ENCODE results near the gene VSTM2L.

The VSTM2L gene

GRCh38 chr20:37879843-37880242 is 23.1 kb upstream of the VSTM2L start:
- DNase-seq = no peak

GRCh38 chr20:37880726-37881591 is 22.0 kb upstream of the VSTM2L start:
- no peak for DNase-seq

DNA sequence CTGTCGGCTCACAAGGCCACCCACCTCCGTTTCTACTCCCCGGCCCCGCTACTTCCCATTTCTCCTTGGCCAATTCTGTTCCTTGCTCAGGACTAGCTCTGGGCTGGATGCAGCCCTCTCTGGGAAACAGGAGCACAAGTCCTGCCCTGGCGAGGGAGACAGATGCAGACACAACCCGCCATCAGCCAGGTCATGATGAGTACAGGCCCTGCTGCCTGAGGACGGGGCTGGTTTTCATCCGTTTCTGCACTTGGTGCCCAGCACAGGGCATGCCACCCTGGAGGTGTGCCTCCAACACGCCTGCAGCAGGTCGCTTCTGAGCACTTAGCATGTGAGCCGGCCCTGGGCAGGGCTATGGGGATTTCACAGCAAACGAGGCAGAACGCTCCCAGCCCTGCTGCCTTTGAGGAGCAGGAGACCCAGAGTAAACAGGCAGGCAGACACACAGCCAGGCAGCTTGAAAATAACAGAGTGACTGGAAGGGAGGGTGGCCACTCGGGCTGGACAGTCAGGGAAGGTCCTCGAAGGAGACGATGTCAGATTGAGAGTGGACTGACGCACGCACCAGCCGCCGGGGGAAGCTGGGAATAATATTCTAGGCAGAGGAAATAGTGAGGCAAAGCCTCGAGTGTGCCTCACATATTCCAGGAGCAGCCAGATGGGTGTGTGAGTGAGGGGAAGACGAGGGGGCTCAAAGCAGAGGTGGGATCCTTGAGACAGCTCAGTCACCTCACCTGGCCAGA is 21.2 kb upstream of the VSTM2L start:
- no peak for DNase-seq

DNA sequence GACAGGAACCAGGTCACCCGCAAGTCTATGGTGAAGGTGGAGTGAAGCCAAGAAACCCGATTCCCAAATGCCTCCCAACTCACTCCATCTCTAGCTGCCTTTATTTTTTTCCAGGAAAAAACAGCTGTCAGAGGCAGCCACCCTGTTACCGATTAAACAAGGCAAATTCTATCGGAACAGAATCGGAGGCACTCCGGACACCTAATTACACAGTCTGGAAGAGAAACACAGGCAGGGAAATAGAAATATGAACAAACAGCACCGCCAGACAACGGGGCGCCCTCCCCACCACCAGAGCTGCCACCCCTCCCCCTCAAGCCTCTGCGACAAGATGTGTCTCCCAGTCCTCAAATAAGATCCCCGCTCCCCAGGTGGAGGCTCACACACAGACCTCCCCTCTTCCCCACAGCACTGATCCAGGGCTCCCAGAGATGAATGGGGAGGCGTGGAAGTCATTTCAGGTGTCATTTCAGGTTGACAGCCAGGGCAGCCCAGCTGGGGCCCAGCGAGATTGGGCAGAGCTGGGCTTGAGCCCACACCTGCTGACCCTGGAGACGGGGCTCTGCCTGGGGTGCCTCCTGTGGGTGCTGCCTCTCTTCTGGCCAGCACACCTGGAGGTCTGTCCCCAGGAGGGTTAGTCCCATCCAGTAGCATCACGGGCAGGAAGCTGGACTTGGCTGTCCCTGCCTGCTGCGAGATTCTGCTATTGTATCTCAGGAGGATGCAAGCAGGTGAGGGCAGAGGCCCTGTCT is 19.8 kb upstream of the VSTM2L start:
- DNase-seq = no peak

DNA sequence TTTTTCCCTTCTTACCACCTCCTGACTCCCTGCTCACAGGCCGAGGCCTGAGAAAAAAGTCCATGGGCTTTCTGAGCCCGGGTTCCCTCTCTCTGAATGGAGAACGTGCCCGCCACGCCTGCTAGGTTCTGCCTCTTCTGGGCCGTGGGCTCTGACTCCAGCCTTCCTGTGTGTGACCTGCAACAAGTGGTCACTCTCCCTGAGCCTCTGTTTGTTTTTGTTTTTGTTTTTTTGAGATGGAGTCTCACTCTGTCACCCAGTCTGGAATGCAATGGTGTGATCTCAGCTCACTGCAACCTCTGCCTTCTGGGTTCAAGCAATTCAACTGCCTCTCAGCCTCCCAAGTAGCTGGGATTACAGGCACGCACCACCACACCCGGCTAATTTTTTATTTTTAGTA is 17.9 kb upstream of the VSTM2L start:
- no peak for DNase-seq

DNA sequence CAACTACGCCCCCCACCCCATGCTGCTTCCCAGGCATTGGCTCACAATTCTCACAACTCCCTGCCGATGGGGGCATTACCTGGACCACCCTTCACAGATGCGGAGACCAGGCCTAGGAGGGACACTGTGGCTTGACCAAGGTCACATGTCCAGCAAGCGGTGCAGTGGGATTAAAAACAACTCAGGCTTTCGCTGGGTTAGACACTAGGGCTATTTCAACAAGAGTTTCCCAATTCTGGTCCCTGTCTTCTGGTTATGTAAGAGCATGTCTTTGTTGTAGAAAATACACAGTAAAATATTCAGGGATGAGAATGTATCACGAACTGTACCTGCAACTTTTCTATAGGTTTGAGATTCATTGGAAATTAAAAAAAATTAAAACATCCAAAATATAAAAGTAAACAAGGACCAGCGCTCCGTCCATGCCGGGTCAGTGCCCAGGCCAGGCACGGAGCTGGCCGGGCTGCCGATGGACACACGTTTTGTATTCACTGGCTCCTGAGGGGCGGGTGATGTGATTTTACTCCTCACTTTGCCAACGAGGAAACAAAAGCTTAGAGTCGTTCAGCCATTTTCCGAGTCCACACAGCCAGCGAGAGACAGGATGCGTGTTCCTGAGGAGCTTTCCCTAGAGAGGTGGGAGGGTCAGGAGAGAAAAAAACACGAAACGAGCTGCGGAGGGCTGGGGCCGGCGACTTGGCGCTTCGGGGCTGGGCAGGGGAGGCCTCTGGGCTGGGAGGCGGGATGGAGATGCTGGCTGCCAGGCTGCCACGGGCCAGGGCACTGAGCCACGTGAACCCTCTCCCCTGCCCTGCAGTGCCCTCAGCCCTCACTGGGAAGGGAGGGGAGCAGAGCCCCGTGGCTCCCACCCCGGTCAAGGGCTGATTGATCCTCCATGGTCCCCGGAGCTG is 17.1 kb upstream of the VSTM2L start:
- no peak for DNase-seq

DNA sequence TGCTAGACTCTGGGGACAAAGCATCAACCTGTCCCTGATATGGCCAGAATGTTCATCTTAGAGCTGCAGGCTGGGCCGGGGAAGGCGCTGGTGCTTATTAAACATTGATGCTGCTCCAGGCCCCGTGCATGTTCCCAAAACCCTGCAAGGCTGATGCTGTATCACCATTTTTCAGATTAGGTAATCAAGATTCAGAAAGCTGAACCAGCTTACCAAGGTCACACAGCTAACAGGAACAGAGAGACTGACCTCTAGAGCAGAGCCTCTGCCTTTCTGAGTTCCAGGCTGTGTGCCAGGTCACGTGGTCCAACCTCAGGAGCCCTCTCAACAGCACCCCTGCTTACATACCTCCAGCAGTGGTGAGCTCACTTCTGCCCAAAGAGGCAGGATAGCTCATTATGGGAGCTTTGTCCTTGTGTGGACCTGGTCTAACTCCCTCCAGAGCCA is 16.1 kb upstream of the VSTM2L start:
- no peak for DNase-seq

- no peak for DNase-seq
Observed at GRCh38 chr20:37888641-37889040, 14.3 kb upstream of the VSTM2L start.

GRCh38 chr20:37890108-37890507 is 12.8 kb upstream of the VSTM2L start:
- DNase-seq = no peak

DNA sequence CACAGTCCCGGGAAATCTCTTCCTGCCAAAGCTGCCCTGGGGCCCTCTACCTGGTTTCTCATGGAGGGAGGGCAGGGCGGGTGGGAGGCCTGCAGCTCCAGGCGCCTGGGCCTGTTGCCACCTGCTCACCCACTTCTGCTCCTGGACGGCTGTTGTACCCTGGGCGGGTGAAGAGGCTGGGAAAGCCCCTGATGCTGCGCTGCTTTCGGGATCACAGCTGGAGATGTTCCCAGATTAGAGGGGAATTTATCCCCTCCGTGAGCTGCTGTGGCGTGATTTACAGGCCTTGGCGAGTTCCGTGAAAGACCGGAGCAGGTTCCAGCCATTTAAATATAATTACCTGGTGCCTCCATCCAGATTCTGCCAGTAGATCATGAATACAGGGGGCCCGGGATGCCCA is 12.3 kb upstream of the VSTM2L start:
- DNase-seq = no peak

DNA sequence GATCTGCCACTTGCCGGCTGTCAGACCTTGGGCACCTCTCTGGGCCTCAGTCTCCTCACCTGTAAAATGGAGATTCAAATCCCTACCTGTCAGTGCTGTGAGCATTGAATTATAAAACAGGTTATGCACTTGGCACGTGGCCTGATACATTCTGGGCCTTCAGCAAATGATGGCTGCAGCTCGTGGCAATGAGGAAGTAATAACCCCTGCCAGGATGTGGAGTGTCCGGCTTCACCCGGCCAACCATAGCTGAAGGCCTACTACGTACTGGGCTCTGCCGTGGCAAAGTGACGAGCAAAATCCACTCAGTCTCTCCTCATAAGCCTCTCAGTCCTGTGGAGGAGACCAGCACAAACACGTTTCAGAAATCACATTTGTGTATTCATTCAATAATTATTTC is 10.9 kb upstream of the VSTM2L start:
- DNase-seq = no peak

DNA sequence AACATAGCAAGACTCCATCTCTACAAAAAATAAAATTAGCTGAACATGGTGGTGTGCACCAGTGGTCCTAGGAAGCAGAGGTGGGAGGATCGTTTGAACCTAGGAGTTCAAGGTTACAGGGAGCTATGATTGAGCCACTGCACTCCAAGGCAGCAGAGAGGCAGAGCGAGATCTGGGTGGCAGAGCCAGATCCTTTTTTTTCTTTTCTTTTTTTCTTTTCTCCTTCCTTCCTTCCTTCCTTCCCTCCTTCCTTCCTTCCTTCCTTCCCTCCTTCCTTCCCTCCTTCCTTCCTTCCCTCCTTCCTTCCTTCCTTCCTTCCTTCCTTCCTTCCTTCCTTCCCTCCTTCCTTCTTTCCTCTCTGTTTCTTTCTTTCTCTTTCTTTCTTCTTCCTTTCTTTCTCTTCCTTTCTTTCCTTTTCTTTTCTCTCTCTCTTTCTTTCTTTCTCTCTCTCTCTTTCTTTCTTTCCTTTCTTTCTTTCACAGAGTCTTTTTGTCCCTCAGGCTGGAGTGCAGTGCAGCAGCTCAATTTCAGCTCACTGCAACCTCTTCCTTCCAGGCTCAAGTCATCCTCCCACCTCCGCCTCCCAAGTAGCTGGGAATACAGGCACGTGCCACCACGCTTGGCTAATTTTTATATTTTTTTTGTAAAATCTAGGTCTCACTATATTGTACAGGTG is 9.2 kb upstream of the VSTM2L start:
- no peak for DNase-seq

GRCh38 chr20:37894454-37894853 is 8.5 kb upstream of the VSTM2L start:
- no peak for DNase-seq

DNA sequence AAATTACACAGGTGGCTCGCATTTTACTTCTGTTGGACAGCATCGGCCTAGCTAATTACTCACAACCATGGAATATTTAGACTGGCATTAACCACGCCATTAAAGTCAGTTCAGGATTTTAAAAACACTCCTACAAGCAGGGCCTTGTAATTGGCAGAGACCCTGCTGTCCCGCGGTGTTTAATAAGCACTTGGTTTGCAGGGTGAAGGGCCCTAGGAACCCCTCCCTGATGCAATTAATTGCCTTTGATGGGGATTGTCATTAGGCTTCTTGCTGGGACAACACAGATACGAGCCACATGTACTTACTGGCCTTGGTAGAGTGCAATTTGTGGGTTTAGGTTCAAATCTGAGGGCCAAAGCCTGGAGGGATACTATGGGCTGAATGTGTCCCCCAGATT is 7.8 kb upstream of the VSTM2L start:
- no peak for DNase-seq

DNA sequence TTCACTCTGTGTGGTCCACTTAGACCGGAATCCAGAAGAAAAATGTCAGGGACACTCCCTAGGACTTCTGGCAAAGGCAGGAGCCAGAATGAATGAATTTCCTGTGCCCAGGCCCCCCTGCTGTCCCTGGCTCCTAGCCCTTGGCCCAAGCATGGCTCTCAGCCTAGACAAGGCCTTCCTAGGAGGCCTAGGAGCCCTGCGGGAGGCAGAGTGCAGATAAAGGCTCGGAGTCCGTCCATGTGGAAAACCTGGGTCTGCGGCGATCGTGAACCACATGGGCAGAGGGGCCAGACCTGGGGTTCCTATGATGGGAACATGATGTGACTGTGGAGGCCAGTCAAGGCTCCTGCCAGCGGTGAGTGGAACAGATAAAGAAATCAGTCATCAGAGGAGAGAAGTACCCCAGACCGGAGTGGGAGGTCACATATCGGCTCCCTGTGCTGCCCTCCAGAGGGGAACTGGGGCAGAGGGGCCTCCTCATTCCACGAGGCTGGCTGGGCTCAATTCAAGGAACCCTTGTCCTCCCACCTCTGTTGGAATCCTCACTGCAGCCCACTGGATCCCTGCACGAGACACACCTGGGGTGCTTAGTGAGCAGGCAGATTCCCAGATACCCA is 5.9 kb upstream of the VSTM2L start:
- DNase-seq = no peak

DNA sequence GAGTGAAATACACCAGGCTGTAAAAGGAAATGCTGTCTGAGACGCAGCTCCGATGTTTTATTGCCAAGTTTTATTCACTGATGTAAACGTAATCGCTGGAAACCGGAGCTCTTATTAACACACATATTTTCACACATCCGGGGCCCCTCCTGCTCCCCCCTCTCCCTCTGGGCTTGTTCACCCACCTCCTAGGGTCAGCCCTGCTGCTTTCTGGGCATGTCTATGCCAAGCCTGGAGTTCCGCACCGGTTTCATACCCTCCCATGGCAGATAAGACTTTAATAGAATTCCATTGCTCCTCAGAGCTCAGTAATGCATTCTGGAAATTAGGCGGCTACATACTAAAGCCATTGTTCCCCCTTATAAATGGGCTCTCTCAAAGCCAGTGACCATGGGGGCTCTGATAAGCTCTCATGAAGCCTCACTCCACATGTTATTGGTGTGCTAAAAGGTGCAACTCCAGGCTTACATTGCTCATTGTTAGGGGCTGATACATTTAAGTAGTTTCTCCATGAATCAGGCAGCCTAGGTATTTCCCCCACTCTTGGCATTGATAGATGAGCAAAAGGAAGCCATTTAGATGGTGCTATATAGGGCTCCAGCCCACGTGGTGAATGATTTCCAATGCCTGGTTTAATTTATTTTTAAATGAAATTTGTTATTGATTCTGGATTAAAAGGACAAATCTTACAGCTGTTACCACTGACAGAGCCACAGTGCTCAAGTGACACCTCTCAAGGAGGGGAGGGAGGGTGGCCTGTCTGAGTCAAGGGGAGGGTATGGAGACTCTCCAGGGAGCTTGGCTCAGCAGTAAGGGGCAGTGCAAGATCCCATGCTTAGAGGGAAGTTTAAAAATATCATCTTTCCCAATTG is 4.5 kb upstream of the VSTM2L start:
- DNase-seq = no peak

DNA sequence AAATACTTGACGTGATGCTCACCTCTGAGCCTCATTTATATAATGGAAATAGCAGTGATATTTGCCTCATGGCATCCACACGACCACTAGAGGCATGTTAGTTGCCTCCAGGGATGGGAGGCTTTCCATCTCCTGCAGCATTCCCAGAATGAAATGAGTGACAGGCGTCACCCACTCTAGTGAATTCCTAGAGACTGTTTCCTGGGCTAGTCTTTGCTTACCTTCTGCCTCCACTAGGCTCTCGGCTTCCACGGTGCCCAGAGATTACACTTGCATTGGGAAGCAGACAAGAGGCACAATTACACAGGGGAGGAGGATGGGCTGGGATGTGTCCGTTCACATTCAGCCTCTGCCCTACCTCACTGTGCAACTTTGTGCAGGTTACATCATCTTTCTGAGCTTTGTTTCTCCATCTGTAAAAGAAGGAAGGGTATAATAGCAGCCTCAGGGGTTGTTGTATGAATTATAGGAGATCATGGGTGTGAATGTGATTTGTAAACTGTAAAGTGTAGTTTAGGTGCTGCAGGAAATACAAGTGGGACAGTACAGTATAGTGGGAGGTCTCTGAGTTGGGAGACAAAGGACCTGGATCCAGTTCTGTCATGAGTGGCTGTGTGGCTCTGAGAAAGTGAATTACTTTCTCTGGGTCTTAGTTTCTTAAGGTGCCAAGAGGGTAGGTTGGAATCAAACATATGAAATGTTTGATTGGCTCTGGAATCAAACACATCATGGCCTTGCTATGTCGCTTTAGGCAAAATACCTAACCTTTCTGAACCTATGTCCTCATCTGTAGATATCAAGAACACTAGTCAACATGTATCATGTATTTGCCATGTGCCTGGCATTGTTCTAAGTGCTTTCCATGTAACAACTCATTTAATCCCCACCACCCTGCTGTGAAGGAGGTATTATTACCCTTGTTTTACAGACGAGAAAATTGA is 3.6 kb upstream of the VSTM2L start:
- DNase-seq = no peak

DNA sequence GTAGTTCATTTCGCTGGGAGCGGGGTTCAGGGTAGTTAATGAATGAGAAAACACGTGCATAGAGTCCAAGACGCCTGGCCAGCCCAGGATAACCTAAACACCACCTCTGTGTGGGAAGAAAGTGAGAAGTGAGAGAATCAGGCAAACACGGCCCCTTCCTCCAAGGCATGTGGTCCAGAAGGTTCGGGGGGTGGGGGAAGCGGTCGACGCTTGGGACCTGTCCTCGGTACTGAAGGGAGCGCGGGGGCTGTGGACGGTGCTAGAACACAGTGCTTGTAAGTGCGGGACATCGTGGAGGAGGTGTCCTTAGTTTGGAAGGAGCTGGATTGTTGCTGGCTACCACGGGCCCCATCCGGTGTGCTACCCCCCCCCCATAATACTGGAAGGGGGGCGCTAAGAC is 1.7 kb upstream of the VSTM2L start:
- DNase-seq = no peak
